Astrocyte (in vitro differentiated cells and primary cell): ENCODE results near the gene CCDC117. TPM values are rescaled to one million over a fixed set of nuclear protein-coding genes. Genes with fewer than 3 reads are reported as not detected.

Experiments
- DNase-seq: peaks from one replicate; pipeline ENCODE4 v3.0.0-alpha.2; 2010; ENCODE audit warnings: low read depth
- FAIRE-seq: peaks from 2 replicates; lab custom pipeline; 2011; peaks lifted over from hg19 to GRCh38; lab: Jason Lieb, UNC
- H2AFZ ChIP-seq: 2 replicates; pipeline ENCODE4 v1.6.0; 2012; ENCODE audit warnings: low read depth, low read length, inconsistent platforms
- H3K27ac ChIP-seq: 2 replicates; pipeline ENCODE4 v1.5.1; 2011; ENCODE audit warnings: low read depth, low read length, inconsistent platforms
- H3K27me3 ChIP-seq: 2 replicates; pipeline ENCODE4 v1.6.0; 2011; ENCODE audit warnings: low read length, inconsistent platforms; ENCODE audit not compliant: insufficient read depth
- H3K36me3 ChIP-seq: 2 replicates; pipeline ENCODE4 v1.5.1; 2011; ENCODE audit warnings: low read length, inconsistent platforms; ENCODE audit not compliant: insufficient read depth
- H3K4me1 ChIP-seq: 2 replicates; pipeline ENCODE4 v1.5.1; 2011; ENCODE audit warnings: low read length, inconsistent platforms; ENCODE audit not compliant: insufficient read depth
- H3K4me2 ChIP-seq: 2 replicates; pipeline ENCODE4 v1.6.0; 2012; ENCODE audit warnings: low read length, inconsistent platforms
- H3K4me3 ChIP-seq: 2 replicates; pipeline ENCODE4 v1.5.1; 2011; ENCODE audit warnings: low read depth, mild to moderate bottlenecking, low read length, inconsistent platforms; ENCODE audit not compliant: insufficient read depth
- H3K79me2 ChIP-seq: 2 replicates; pipeline ENCODE4 v1.6.0; 2012; ENCODE audit warnings: mild to moderate bottlenecking, low read length, inconsistent platforms; ENCODE audit not compliant: insufficient read depth
- H3K9ac ChIP-seq: 2 replicates; pipeline ENCODE4 v1.6.0; 2012; ENCODE audit warnings: mild to moderate bottlenecking, low read length, inconsistent platforms
- H3K9me3 ChIP-seq: 2 replicates; pipeline ENCODE4 v1.5.1; 2012; ENCODE audit warnings: low read depth, mild to moderate bottlenecking, low read length, inconsistent platforms; ENCODE audit not compliant: insufficient read depth
- H4K20me1 ChIP-seq: 2 replicates; pipeline ENCODE4 v1.6.0; 2012; ENCODE audit warnings: low read length, inconsistent platforms; ENCODE audit not compliant: insufficient read depth
- H3K27ac Mint-ChIP-seq: one replicate; pipeline ENCODE4 v1.8.0; 2021; ENCODE audit warnings: mild to moderate bottlenecking, mixed read lengths; ENCODE audit not compliant: unreplicated experiment
- H3K27me3 Mint-ChIP-seq: one replicate; pipeline ENCODE4 v1.8.0; 2021; ENCODE audit warnings: low read depth, mixed read lengths; ENCODE audit not compliant: unreplicated experiment
- H3K36me3 Mint-ChIP-seq: one replicate; pipeline ENCODE4 v1.8.0; 2021; ENCODE audit warnings: low read depth, mixed read lengths; ENCODE audit not compliant: unreplicated experiment
- H3K4me1 Mint-ChIP-seq: one replicate; pipeline ENCODE4 v1.8.0; 2021; ENCODE audit warnings: low read depth, mixed read lengths; ENCODE audit not compliant: unreplicated experiment
- H3K4me3 Mint-ChIP-seq: one replicate; pipeline ENCODE4 v1.8.0; 2021; ENCODE audit warnings: mild to moderate bottlenecking, moderate library complexity, mixed read lengths; ENCODE audit not compliant: unreplicated experiment
- H3K9me3 Mint-ChIP-seq: one replicate; pipeline ENCODE4 v1.8.0; 2021; ENCODE audit warnings: mild to moderate bottlenecking, mixed read lengths; ENCODE audit not compliant: unreplicated experiment
- CTCF ChIP-seq: IDR thresholded peaks from 2 replicates; pipeline ENCODE4 v1.5.1; 2011; ENCODE audit warnings: low read depth, mild to moderate bottlenecking, inconsistent platforms, low read length, moderate library complexity; ENCODE audit not compliant: insufficient read depth
- EZH2 ChIP-seq: IDR thresholded peaks from 2 replicates; pipeline ENCODE4 v1.6.1; 2012; ENCODE audit warnings: mild to moderate bottlenecking, low read length, inconsistent platforms; ENCODE audit not compliant: insufficient read depth
- total RNA-seq: library from RNA; stranded (reverse); gene quantifications from 2 replicates; pipeline ENCODE4 v1.2.1, GENCODE V29; 2021

CCDC117 gene
- total RNA-seq, 1 donor from 2014 or later, result 15.8 TPM

- Mint-ChIP-seq H3K4me3 (no peak overlapping the region), H3K36me3 (no peaks in the 10 kb centered on the region), H3K27ac (no peak overlapping the region), H3K27me3 (no peaks in the 10 kb centered on the region), H3K4me1 (no peaks in the 10 kb centered on the region), H3K9me3 (no peaks in the 10 kb centered on the region)
- no peak overlapping the region for H3K9ac ChIP-seq
- no peak overlapping the region for H3K4me3 ChIP-seq
- no peaks in the 10 kb centered on the region for H3K36me3 ChIP-seq
- H2AFZ ChIP-seq, result no peak overlapping the region
- FAIRE-seq, result no peak
- H3K79me2 ChIP-seq, result no peaks in the 10 kb centered on the region
- no peak for DNase-seq
- no peak overlapping the region for H3K27ac ChIP-seq
- no peaks in the 10 kb centered on the region for H3K9me3 ChIP-seq
- no peak for TF ChIP-seq CTCF
- TF ChIP-seq EZH2, result no peak
- H3K27me3 ChIP-seq, result no peaks in the 10 kb centered on the region
- H4K20me1 ChIP-seq, result no peaks in the 10 kb centered on the region
- H3K4me1 ChIP-seq, result no peaks in the 10 kb centered on the region
- H3K4me2 ChIP-seq, result no peak overlapping the region
Observed at GRCh38 chr22:28766628-28767027, 5.9 kb upstream of the CCDC117 start.

- H3K9me3 Mint-ChIP-seq, result no peaks in the 10 kb centered on the region
- no peak overlapping the region for H2AFZ ChIP-seq
- no peaks in the 10 kb centered on the region for H3K4me1 Mint-ChIP-seq
- no peaks in the 10 kb centered on the region for H3K36me3 ChIP-seq
- H3K4me1 ChIP-seq, result peaks cover 3% of the 10 kb centered on the region
- no peak overlapping the region for H3K27ac Mint-ChIP-seq
- DNase-seq (no peak), FAIRE-seq (no peak)
- H3K9ac ChIP-seq, result no peak overlapping the region
- H3K9me3 ChIP-seq, result no peaks in the 10 kb centered on the region
- no peak for TF ChIP-seq EZH2
- TF ChIP-seq CTCF, result no peak
- H4K20me1 ChIP-seq, result no peaks in the 10 kb centered on the region
- no peak overlapping the region for H3K4me3 ChIP-seq
- no peaks in the 10 kb centered on the region for H3K36me3 Mint-ChIP-seq
- H3K4me3 Mint-ChIP-seq, result no peak overlapping the region
- H3K27ac ChIP-seq, result no peak overlapping the region
- peaks cover 7% of the 10 kb centered on the region for H3K79me2 ChIP-seq
- H3K27me3 ChIP-seq, result no peaks in the 10 kb centered on the region
- H3K4me2 ChIP-seq, result no peak overlapping the region
- H3K27me3 Mint-ChIP-seq, result no peaks in the 10 kb centered on the region
Observed at GRCh38 chr22:28768701-28769393, 3.6 kb upstream of the CCDC117 start.

DNA sequence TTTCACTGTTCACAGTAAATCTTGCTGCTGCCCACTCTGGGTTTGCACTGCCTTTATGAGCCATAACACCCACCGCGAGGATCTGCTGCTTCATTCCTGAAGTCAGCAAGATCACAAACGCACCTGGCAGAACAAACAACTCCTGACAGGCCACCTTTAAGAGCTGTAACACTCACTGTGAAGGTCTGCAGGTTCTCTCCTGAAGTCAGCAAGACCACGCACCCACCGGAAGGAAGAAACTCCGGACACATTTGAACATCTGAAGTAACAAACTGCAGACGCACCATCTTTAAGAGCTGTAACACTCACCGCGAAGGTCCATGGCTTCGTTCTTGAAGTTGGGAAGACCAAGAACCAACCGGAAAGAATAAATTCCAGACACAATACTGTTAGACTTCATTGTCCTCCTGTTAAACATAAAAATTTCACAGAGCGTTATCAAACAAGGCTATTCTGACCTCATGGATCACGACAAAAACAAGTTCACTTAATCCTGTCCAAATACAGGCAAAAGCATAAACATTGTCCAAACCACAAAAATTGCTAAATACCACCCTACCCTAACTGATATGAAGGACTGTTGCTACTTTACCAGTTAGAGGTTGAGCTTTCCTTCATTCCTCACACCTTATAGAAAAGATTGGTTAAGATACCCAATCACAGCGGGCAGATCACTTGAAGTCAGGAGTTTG lies 3.0 kb upstream of the CCDC117 start:
- H2AFZ ChIP-seq, result no peak overlapping the region
- no peak overlapping the region for H3K27ac Mint-ChIP-seq
- H3K79me2 ChIP-seq, result peaks cover 13% of the 10 kb centered on the region
- H3K36me3 ChIP-seq, result peaks cover 2% of the 10 kb centered on the region
- H3K4me2 ChIP-seq, result no peak overlapping the region
- no peak overlapping the region for H3K27ac ChIP-seq
- FAIRE-seq, result no peak
- H3K4me1 ChIP-seq, result peaks cover 3% of the 10 kb centered on the region
- no peak overlapping the region for H3K4me3 Mint-ChIP-seq
- H3K9me3 Mint-ChIP-seq, result no peaks in the 10 kb centered on the region
- DNase-seq, result no peak
- no peaks in the 10 kb centered on the region for H3K36me3 Mint-ChIP-seq
- H3K27me3 Mint-ChIP-seq, result no peaks in the 10 kb centered on the region
- peaks cover 2% of the 10 kb centered on the region for H4K20me1 ChIP-seq
- no peak overlapping the region for H3K4me3 ChIP-seq
- H3K27me3 ChIP-seq, result no peaks in the 10 kb centered on the region
- TF ChIP-seq EZH2 (no peak), CTCF (no peak)
- H3K4me1 Mint-ChIP-seq, result no peaks in the 10 kb centered on the region
- H3K9ac ChIP-seq, result no peak overlapping the region
- H3K9me3 ChIP-seq, result no peaks in the 10 kb centered on the region
